ENCODE measurements around the gene PCDHA3. TPM values are rescaled to one million over a fixed set of nuclear protein-coding genes. Genes with fewer than 3 reads are reported as not detected.
"Not testable (repeated sequence)": the region's sequence is repeated elsewhere in the genome, so short reads cannot be mapped to it uniquely, and the experiment has no call there.

PCDHA3 gene
- total RNA-seq, 2 experiments from 2014 or later = not detected

DNA sequence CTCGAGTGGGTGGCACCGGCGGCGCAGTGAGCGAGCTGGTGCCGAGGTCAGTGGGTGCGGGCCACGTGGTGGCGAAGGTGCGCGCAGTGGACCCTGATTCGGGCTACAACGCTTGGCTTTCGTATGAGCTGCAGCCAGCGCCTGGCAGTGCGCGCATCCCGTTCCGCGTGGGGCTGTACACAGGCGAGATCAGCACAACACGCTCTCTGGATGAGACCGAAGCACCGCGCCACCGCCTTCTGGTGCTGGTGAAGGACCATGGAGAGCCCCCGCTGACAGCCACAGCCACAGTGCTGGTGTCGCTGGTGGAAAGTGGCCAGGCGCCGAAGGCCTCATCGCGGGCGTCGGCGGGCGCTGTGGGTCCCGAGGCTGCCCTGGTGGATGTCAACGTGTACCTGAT, 22.6 kb downstream of the PCDHA3 start:
- no peak overlapping the region for H3K4me3 Mint-ChIP-seq
- H3K4me1 Mint-ChIP-seq (ENCODE audit: low read depth) = no peaks in the 10 kb centered on the region

GRCh38 chr5:140827704-140828361, 27.0 kb downstream of the PCDHA3 start, which contains the start of gene PCDHA6:
PCDHA6 (plus strand) TSS chr5:140827960; CDS start chr5:140828092, 132 bp downstream.
- DNase-seq = no peak
- intact Hi-C loops (cut with micrococcal nuclease) = no loop called here
- Mint-ChIP-seq H3K27me3 (peaks cover 20% of the 10 kb centered on the region), H3K4me1 (ENCODE audit: low read depth) (no peaks in the 10 kb centered on the region), H3K4me3 (no peak within 1 kb of the TSS), H3K27ac (no peak within 1 kb of the TSS), H3K9me3 (peaks cover 26% of the 10 kb centered on the region), H3K36me3 (peaks cover 19% of the 10 kb centered on the region)
- ChIA-PET POLR2A (no interaction called here), CTCF (interaction anchor here (0.7 kb wide), 1 partner anchor 14 kb away, joined by 3 read pairs; no protein-coding TSS in a partner anchor)

More for the DNA sequence above, 22.6 kb downstream of the PCDHA3 start:
- Mint-ChIP-seq H3K27me3 (peaks cover 12% of the 10 kb centered on the region), H3K27ac (no peak overlapping the region), H3K9me3 (peaks cover 18% of the 10 kb centered on the region), H3K36me3 (peaks cover 8% of the 10 kb centered on the region)
- ChIA-PET CTCF (no interaction called here), POLR2A (no interaction called here)
- DNase-seq = no peak
- intact Hi-C loops (cut with micrococcal nuclease) = no loop called here

GRCh38 chr5:140828362-140828737, 27.5 kb downstream of the PCDHA3 start:
- no peak overlapping the region for H3K27ac Mint-ChIP-seq
- CTCF ChIA-PET = interaction anchor here (0.7 kb wide), 1 partner anchor 13 kb away, joined by 3 read pairs; no protein-coding TSS in a partner anchor
- peaks cover 23% of the 10 kb centered on the region for H3K27me3 Mint-ChIP-seq
- H3K36me3 Mint-ChIP-seq = peaks cover 21% of the 10 kb centered on the region
- POLR2A ChIA-PET = no interaction called here
- no peak for DNase-seq
- H3K4me1 Mint-ChIP-seq (ENCODE audit: low read depth) = no peaks in the 10 kb centered on the region
- no peak overlapping the region for H3K4me3 Mint-ChIP-seq
- intact Hi-C loops (cut with micrococcal nuclease) = no loop called here
- peaks cover 28% of the 10 kb centered on the region for H3K9me3 Mint-ChIP-seq

DNA sequence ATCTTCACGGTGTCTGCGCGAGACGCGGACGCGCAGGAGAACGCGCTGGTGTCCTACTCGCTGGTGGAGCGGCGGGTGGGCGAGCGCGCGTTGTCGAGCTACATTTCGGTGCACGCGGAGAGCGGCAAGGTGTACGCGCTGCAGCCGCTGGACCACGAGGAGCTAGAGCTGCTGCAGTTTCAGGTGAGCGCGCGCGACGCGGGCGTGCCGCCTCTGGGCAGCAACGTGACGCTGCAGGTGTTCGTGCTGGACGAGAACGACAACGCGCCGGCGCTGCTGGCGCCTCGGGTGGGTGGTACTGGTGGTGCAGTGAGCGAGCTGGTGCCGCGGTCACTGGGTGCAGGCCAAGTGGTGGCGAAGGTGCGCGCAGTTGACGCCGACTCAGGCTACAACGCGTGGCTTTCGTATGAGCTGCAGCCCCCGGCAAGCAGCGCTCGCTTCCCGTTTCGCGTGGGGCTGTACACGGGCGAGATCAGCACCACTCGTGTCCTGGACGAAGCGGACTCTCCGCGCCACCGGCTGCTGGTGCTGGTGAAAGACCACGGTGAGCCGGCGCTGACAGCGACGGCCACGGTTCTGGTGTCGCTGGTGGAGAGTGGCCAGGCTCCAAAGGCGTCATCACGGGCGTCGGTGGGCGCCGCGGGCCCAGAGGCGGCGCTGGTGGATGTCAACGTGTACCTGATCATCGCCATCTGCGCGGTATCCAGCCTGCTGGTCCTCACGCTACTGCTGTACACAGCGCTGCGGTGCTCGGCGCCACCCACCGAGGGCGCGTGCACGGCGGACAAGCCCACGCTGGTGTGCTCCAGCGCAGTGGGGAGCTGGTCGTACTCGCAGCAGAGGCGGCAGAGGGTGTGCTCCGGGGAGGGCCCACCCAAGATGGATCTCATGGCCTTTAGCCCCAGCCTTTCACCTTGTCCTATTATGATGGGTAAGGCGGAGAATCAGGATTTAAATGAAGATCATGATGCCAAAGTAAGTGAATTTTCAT, 28.9 kb downstream of the PCDHA3 start:
- H3K9me3 Mint-ChIP-seq = peaks cover 27% of the 10 kb centered on the region
- H3K36me3 Mint-ChIP-seq = peaks cover 24% of the 10 kb centered on the region
- POLR2A ChIA-PET; DNase-seq; H3K4me3 Mint-ChIP-seq; CTCF ChIA-PET; H3K27ac Mint-ChIP-seq; H3K4me1 Mint-ChIP-seq (ENCODE audit: low read depth); intact Hi-C loops (cut with micrococcal nuclease): not testable (repeated sequence)
- H3K27me3 Mint-ChIP-seq = peaks cover 28% of the 10 kb centered on the region

GRCh38 chr5:140833993-140834392, 33.1 kb downstream of the PCDHA3 start, which contains the start of gene PCDHA7:
PCDHA7 (plus strand) TSS chr5:140834269; CDS start chr5:140834384, 115 bp downstream.
- Mint-ChIP-seq H3K27ac (no peak within 1 kb of the TSS), H3K4me1 (ENCODE audit: low read depth) (no peaks in the 10 kb centered on the region), H3K36me3 (peaks cover 12% of the 10 kb centered on the region), H3K9me3 (peaks cover 23% of the 10 kb centered on the region), H3K27me3 (peaks cover 16% of the 10 kb centered on the region), H3K4me3 (no peak within 1 kb of the TSS)
- intact Hi-C loops (cut with micrococcal nuclease) = no loop called here
- no peak for DNase-seq
- ChIA-PET CTCF (interaction anchor here (0.9 kb wide), 1 partner anchor 193 kb away, joined by 3 read pairs; no protein-coding TSS in a partner anchor), POLR2A (no interaction called here)

- H3K36me3 Mint-ChIP-seq; H3K4me3 Mint-ChIP-seq; DNase-seq; H3K27ac Mint-ChIP-seq; intact Hi-C loops (cut with micrococcal nuclease); H3K4me1 Mint-ChIP-seq (ENCODE audit: low read depth); POLR2A ChIA-PET: not testable (repeated sequence)
- peaks cover 15% of the 10 kb centered on the region for H3K27me3 Mint-ChIP-seq
- CTCF ChIA-PET = interaction anchor here (0.9 kb wide), 1 partner anchor 192 kb away, joined by 3 read pairs; no protein-coding TSS in a partner anchor
- peaks cover 21% of the 10 kb centered on the region for H3K9me3 Mint-ChIP-seq
These were observed 33.7 kb downstream of the PCDHA3 start for GRCh38 chr5:140834439-140835008.

DNA sequence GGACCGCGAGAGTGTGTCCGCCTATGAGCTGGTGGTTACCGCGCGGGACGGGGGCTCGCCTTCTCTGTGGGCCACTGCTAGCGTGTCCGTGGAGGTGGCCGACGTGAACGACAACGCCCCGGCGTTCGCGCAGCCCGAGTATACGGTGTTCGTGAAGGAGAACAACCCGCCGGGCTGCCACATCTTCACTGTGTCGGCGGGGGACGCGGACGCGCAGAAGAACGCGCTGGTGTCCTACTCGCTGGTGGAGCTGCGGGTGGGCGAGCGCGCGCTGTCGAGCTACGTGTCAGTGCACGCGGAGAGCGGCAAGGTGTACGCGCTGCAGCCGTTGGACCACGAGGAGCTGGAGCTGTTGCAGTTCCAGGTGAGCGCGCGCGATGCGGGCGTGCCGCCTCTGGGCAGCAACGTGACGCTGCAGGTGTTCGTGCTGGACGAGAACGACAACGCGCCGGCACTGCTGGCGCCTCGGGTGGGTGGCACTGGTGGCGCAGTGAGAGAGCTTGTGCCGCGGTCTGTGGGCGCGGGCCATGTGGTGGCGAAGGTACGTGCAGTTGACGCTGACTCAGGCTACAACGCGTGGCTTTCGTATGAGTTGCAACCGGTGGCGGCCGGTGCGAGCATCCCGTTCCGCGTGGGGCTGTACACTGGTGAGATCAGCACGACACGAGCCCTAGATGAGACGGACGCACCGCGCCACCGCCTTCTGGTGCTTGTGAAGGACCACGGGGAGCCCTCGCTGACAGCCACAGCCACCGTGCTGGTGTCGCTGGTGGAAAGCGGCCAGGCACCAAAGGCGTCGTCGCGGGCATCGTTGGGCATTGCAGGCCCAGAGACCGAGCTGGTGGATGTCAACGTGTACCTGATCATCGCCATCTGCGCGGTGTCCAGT, 35.0 kb downstream of the PCDHA3 start:
- no peak for DNase-seq
- H3K27ac Mint-ChIP-seq = no peak overlapping the region
- H3K4me1 Mint-ChIP-seq (ENCODE audit: low read depth) = no peaks in the 10 kb centered on the region
- no peak overlapping the region for H3K4me3 Mint-ChIP-seq
- ChIA-PET POLR2A (no interaction called here), CTCF (interaction anchor here (0.6 kb wide), 1 partner anchor 52 kb away, joined by 3 read pairs; no protein-coding TSS in a partner anchor)
- H3K27me3 Mint-ChIP-seq = peaks cover 17% of the 10 kb centered on the region
- H3K9me3 Mint-ChIP-seq = peaks cover 23% of the 10 kb centered on the region
- intact Hi-C loops (cut with micrococcal nuclease) = no loop called here
- H3K36me3 Mint-ChIP-seq = peaks cover 9% of the 10 kb centered on the region

DNA sequence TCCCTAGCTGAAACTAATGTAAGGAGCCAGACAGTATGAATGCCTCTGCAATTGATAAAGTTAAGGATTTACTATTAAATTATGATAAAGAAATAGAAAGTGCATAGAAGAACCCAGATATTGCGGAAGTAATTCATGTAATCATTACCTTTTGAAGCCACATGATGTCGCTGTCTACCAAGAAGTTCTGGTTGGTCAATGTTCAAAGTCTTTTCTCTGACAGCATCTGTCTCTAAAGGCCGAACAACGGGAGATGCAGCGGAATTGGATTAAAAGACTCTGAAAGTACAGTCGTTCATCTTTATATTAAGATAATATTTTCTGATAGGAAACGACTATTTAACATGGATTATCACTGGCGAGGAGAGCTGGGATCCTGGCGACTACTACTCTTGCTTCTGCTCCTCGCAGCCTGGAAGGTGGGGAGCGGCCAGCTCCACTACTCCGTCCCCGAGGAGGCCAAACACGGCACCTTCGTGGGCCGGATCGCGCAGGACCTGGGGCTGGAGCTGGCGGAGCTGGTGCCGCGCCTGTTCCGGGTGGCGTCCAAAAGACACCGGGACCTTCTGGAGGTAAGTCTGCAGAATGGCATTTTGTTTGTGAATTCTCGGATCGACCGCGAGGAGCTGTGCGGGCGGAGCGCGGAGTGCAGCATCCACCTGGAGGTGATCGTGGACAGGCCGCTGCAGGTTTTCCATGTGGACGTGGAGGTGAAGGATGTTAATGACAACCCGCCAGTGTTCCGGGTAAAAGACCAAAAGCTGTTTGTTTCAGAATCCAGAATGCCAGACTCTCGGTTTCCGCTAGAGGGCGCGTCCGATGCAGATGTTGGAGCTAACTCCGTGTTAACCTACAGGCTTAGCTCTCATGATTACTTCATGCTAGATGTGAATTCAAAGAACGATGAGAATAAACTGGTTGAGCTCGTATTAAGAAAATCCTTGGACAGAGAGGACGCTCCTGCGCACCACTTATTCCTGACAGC, 40.4 kb downstream of the PCDHA3 start, which contains the start of gene PCDHA8:
Gene PCDHA8 (plus strand): TSS at position 210 of the 985 bp plus-strand sequence. CDS start 135 bp downstream, at position 345.
- Mint-ChIP-seq H3K36me3 (peaks cover 5% of the 10 kb centered on the region), H3K27me3 (peaks cover 6% of the 10 kb centered on the region), H3K27ac (no peak within 1 kb of the TSS), H3K4me1 (ENCODE audit: low read depth) (no peaks in the 10 kb centered on the region), H3K9me3 (peaks cover 18% of the 10 kb centered on the region), H3K4me3 (no peak within 1 kb of the TSS)
- intact Hi-C loops (cut with micrococcal nuclease) = no loop called here
- POLR2A ChIA-PET = interaction anchor here (0.6 kb wide), 1 partner anchor 11 kb away, joined by 3 read pairs; no protein-coding TSS in a partner anchor
- CTCF ChIA-PET = interaction anchor here (0.7 to 1.1 kb wide), 4 partner anchors 13 to 126 kb away, joined by 3 read pairs; partner anchors contain the start of gene PCDHA6
- no peak for DNase-seq

DNA sequence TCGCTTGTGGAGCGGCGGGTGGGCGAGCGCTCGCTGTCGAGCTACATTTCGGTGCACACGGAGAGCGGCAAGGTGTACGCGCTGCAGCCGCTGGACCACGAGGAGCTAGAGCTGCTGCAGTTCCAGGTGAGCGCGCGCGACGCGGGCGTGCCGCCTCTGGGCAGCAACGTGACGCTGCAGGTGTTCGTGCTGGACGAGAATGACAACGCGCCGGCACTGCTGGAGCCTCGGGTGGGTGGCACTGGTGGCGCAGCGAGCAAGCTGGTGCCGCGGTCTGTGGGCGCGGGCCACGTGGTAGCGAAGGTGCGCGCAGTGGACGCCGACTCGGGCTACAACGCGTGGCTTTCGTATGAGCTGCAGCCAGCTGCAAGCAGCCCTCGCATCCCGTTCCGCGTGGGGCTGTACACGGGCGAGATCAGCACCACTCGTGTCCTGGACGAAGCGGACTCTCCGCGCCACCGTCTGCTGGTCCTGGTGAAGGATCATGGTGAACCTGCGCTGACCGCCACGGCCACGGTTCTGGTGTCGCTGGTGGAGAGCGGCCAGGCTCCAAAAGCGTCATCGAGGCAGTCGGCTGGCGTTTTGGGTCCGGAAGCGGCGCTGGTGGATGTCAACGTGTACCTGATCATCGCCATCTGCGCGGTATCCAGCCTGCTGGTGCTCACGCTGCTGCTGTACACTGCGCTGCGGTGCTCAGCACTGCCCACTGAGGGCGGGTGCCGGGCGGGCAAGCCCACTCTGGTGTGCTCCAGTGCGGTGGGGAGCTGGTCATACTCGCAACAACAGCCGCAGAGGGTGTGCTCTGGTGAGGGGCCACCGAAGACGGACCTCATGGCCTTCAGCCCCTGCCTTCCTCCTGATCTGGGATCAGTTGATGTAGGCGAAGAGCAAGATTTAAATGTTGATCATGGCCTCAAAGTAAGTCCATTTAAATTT, 42.2 kb downstream of the PCDHA3 start:
- Mint-ChIP-seq H3K27ac (no peak overlapping the region), H3K4me1 (ENCODE audit: low read depth) (no peaks in the 10 kb centered on the region), H3K4me3 (no peak overlapping the region), H3K27me3 (peaks cover 12% of the 10 kb centered on the region), H3K36me3 (peaks cover 5% of the 10 kb centered on the region), H3K9me3 (peaks cover 20% of the 10 kb centered on the region)
- ChIA-PET CTCF (no interaction called here), POLR2A (no interaction called here)
- intact Hi-C loops (cut with micrococcal nuclease) = no loop called here
- no peak for DNase-seq
